ENCODE data around the gene MGAT4B. TPM values are rescaled to one million over a fixed set of nuclear protein-coding genes. Genes with fewer than 3 reads are reported as not detected.

Gene MGAT4B
- total RNA-seq, 2 donors from 2014 or later: 82.7 to 142 TPM

GRCh38 chr5:179788193-179788854 lies 18.3 kb downstream of the MGAT4B start:
- H3K27ac ChIP-seq: no peak overlapping the region
- no peaks in the 10 kb centered on the region for H3K27me3 ChIP-seq (replicated peaks; ENCODE audit: insufficient read depth)
- no peak for TF ChIP-seq CTCF (IDR thresholded peaks at IDR 0.05)
- no peak for TF ChIP-seq POLR2A (IDR thresholded peaks at IDR 0.05)
- TF ChIP-seq POLR2AphosphoS5 (IDR thresholded peaks at IDR 0.05): no peak
- WGBS: 95% methylated on average over 7 of the region's 7 CpGs
- no peak for DNase-seq (ENCODE audit: low spot score)
- H3K4me1 ChIP-seq (replicated peaks): no peaks in the 10 kb centered on the region
- intact Hi-C loops (cut with DNase I): no loop called here
- H3K9me3 ChIP-seq: no peaks in the 10 kb centered on the region
- no peak overlapping the region for H3K4me3 ChIP-seq
- H3K36me3 ChIP-seq: no peaks in the 10 kb centered on the region

DNA sequence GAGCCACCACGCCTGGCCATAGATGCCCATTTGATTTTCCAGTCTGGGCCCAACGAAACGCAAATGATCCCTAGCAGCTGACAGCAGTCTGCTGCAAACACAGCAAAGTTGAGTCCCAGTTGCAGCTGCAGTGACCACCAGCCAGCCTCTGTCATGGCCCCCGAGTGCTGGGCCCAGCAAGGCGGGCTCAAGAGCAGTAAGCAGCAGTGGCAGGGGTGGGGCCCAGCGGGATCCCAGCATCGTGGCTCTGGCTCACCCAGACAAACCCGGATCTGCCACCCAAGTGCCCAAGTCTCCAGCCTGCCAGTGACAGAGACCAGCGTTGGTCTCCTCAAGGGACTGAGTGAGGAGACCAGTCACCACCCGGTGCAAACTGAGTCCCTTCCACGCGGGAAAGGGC lies 19.8 kb downstream of the MGAT4B start:
- Histone ChIP-seq H3K27ac (no peak overlapping the region), H3K27me3 (replicated peaks; ENCODE audit: insufficient read depth) (no peaks in the 10 kb centered on the region), H3K9me3 (no peaks in the 10 kb centered on the region), H3K4me1 (replicated peaks) (no peaks in the 10 kb centered on the region), H3K36me3 (no peaks in the 10 kb centered on the region), H3K4me3 (no peak overlapping the region)
- 74% methylated on average over 12 of the region's 12 CpGs for WGBS
- TF ChIP-seq POLR2A (IDR thresholded peaks at IDR 0.05) (no peak), POLR2AphosphoS5 (IDR thresholded peaks at IDR 0.05) (no peak), CTCF (IDR thresholded peaks at IDR 0.05) (no peak)
- no peak for DNase-seq (ENCODE audit: low spot score)
- intact Hi-C loops (cut with DNase I): no loop called here

DNA sequence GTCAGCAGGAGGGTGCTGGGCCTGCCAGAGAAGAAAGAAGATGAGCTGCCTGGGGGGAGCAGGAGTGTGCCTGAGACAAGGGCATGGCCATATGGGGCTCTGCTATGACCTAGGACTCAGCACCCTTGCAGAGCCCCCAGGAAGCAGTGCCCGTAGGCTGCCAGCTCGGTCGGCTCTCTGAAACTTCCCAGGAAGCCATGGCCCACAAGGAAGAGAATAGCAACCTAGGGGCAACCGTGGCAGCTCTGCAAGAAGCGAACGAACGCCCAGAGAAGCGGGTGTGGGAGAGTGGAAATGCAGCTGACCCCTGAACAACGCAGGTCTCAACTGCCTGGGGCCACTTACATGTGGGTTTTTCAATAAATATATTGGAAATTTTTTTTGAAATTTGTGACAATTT lies 23.5 kb downstream of the MGAT4B start:
- Histone ChIP-seq H3K27me3 (replicated peaks; ENCODE audit: insufficient read depth) (no peaks in the 10 kb centered on the region), H3K9me3 (no peaks in the 10 kb centered on the region), H3K36me3 (no peaks in the 10 kb centered on the region), H3K4me1 (replicated peaks) (no peaks in the 10 kb centered on the region), H3K4me3 (no peak overlapping the region), H3K27ac (no peak overlapping the region)
- 97% methylated on average over 9 of the region's 9 CpGs for WGBS
- DNase-seq (ENCODE audit: low spot score): no peak
- no peak for TF ChIP-seq POLR2AphosphoS5 (IDR thresholded peaks at IDR 0.05)
- no peak for TF ChIP-seq POLR2A (IDR thresholded peaks at IDR 0.05)
- TF ChIP-seq CTCF (IDR thresholded peaks at IDR 0.05): no peak
- intact Hi-C loops (cut with DNase I): no loop called here

GRCh38 chr5:179781846-179782245 lies 24.8 kb downstream of the MGAT4B start:
- DNase-seq (ENCODE audit: low spot score): no peak
- Histone ChIP-seq H3K9me3 (no peaks in the 10 kb centered on the region), H3K4me1 (replicated peaks) (peaks cover 2% of the 10 kb centered on the region), H3K27ac (no peak overlapping the region), H3K27me3 (replicated peaks; ENCODE audit: insufficient read depth) (no peaks in the 10 kb centered on the region), H3K36me3 (no peaks in the 10 kb centered on the region), H3K4me3 (no peak overlapping the region)
- intact Hi-C loops (cut with DNase I): no loop called here
- no peak for TF ChIP-seq CTCF (IDR thresholded peaks at IDR 0.05)
- TF ChIP-seq POLR2A (IDR thresholded peaks at IDR 0.05): no peak
- 91% methylated on average over 4 of the region's 4 CpGs for WGBS

- TF ChIP-seq POLR2AphosphoS5 (IDR thresholded peaks at IDR 0.05) (no peak), CTCF (IDR thresholded peaks at IDR 0.05) (no peak), POLR2A (IDR thresholded peaks at IDR 0.05) (no peak)
- no peak overlapping the region for H3K4me3 ChIP-seq
- WGBS: 85% methylated on average over 7 of the region's 7 CpGs
- peaks cover 2% of the 10 kb centered on the region for H3K4me1 ChIP-seq (replicated peaks)
- H3K36me3 ChIP-seq: no peaks in the 10 kb centered on the region
- no peak overlapping the region for H3K27ac ChIP-seq
- H3K9me3 ChIP-seq: no peaks in the 10 kb centered on the region
- intact Hi-C loops (cut with DNase I): no loop called here
- no peaks in the 10 kb centered on the region for H3K27me3 ChIP-seq (replicated peaks; ENCODE audit: insufficient read depth)
- DNase-seq (ENCODE audit: low spot score): no peak
These were observed 26.3 kb downstream of the MGAT4B start for GRCh38 chr5:179780362-179780761.
